Breast epithelium (tissue), 4 donors: ENCODE data around the gene CACNA1B. TPM values are rescaled to one million over a fixed set of nuclear protein-coding genes. Genes with fewer than 3 reads are reported as not detected.

Source experiments
- DNase-seq, 2 donors: peaks; one replicate each; pipeline ENCODE4 v3.0.0-alpha.2; 2019; ENCODE audit warnings: low spot score in 2 of 2
- H3K27ac ChIP-seq, 2 donors: fragments of 200-600 bp; sonication (generic) in 1 of 2; one replicate each; pipeline ENCODE4 v1.5.1; 2016 to 2019; ENCODE audit warnings: mild to moderate bottlenecking in 1 of 2
- H3K27me3 ChIP-seq, 2 donors: fragments of 200-600 bp; sonication (generic) in 1 of 2; one replicate each; pipeline versions ENCODE4 v1.5.1 to v1.6.0; 2017 to 2019; ENCODE audit warnings: control low read depth in 1 of 2, mild to moderate bottlenecking in 1 of 2
- H3K36me3 ChIP-seq: fragments of 200-600 bp; one replicate; pipeline ENCODE4 v1.5.1; 2019
- H3K4me1 ChIP-seq, 2 donors: fragments of 200-600 bp; sonication (generic); one replicate each; pipeline ENCODE4 v1.5.1; 2016 to 2019; ENCODE audit warnings: control low read depth in 1 of 2
- H3K4me3 ChIP-seq, 3 donors: fragments of 200-600 bp; sonication (generic); 1 replicate in 2 of 3; 2 replicates in 1 of 3; pipeline ENCODE4 v1.5.1; 2016 to 2019; ENCODE audit warnings: mild to moderate bottlenecking in 3 of 3, moderate library complexity in 2 of 3
- H3K9me3 ChIP-seq, 2 donors: fragments of 200-600 bp; sonication (generic) in 1 of 2; one replicate each; pipeline ENCODE4 v1.5.1; 2016 to 2019; ENCODE audit warnings: control low read depth in 1 of 2
- POLR2A ChIP-seq: fragments of 450-650 bp; IDR thresholded peaks from one replicate; pipeline ENCODE4 v1.6.1; 2016; ENCODE audit warnings: antibody characterized with exemption, mild to moderate bottlenecking, moderate library complexity
- POLR2AphosphoS5 ChIP-seq, 3 donors: sonication (generic); formaldehyde crosslinking; IDR thresholded peaks; one replicate each; pipeline ENCODE4 v1.6.1; 2017; ENCODE audit warnings: antibody characterized with exemption in 3 of 3
- intact Hi-C: fragments of 100-400 bp; cut with DNase I; formaldehyde crosslinking; loops from one replicate; pipeline ENCODE4 v1.15.1; 2023; ENCODE audit warnings: low total_unique reads
- total RNA-seq, 3 donors: library from RNA; depleted of rRNA; stranded (reverse); fragments of >200 nt; gene quantifications; one replicate each; pipeline ENCODE4 v1.1.0, GENCODE V29; 2016
- TF ChIP-seq, protein P1 (sequence below), 3 donors: fragments of 450-650 bp; IDR thresholded peaks; one replicate each; pipeline ENCODE4 v1.5.1; 2016 to 2017; ENCODE audit warnings: antibody characterized with exemption in 3 of 3, mild to moderate bottlenecking in 3 of 3, moderate library complexity in 3 of 3

CACNA1B gene
- total RNA-seq, 3 donors from 2014 or later, result under 0.01 TPM; not detected in 2

DNA sequence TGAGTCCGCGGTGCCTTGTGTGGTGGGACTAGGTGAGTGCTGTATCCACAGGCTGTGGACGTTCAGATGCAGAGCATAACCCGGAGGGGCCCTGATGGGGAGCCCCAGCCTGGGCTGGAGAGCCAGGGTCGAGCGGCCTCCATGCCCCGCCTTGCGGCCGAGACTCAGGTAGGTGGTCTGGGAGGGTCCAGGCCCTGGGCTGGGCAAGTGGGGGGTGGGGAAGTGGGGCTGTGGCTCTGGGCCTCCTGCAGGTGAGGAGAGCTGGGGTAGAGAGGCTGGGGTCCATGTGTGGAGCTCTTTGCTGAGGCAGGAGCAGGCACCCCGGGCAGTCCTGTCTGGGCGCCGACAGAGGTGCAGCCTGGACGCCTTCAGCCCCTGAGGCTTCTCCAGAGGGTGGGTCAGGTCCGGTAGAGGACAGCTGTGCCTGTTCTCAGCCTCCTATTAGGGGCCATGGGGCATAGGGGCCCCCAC lies 241.1 kb downstream of the CACNA1B start:
- no peaks in the 10 kb centered on the region for H3K9me3 ChIP-seq
- H3K27me3 ChIP-seq, result peaks cover 0 to 24% of the 10 kb centered on the region in 2 donors
- TF ChIP-seq POLR2A (no peak), POLR2AphosphoS5 (IDR thresholded peaks at IDR 0.05) (no peak)
- TF ChIP-seq, protein P1, sequence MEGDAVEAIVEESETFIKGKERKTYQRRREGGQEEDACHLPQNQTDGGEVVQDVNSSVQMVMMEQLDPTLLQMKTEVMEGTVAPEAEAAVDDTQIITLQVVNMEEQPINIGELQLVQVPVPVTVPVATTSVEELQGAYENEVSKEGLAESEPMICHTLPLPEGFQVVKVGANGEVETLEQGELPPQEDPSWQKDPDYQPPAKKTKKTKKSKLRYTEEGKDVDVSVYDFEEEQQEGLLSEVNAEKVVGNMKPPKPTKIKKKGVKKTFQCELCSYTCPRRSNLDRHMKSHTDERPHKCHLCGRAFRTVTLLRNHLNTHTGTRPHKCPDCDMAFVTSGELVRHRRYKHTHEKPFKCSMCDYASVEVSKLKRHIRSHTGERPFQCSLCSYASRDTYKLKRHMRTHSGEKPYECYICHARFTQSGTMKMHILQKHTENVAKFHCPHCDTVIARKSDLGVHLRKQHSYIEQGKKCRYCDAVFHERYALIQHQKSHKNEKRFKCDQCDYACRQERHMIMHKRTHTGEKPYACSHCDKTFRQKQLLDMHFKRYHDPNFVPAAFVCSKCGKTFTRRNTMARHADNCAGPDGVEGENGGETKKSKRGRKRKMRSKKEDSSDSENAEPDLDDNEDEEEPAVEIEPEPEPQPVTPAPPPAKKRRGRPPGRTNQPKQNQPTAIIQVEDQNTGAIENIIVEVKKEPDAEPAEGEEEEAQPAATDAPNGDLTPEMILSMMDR (IDR thresholded peaks at IDR 0.05), result no peak
- no peak for DNase-seq
- H3K27ac ChIP-seq, result no peak overlapping the region
- H3K4me3 ChIP-seq, result no peak overlapping the region
- H3K4me1 ChIP-seq, result no peaks in the 10 kb centered on the region
- H3K36me3 ChIP-seq, result no peaks in the 10 kb centered on the region
- intact Hi-C loops, result no loop called here

DNA sequence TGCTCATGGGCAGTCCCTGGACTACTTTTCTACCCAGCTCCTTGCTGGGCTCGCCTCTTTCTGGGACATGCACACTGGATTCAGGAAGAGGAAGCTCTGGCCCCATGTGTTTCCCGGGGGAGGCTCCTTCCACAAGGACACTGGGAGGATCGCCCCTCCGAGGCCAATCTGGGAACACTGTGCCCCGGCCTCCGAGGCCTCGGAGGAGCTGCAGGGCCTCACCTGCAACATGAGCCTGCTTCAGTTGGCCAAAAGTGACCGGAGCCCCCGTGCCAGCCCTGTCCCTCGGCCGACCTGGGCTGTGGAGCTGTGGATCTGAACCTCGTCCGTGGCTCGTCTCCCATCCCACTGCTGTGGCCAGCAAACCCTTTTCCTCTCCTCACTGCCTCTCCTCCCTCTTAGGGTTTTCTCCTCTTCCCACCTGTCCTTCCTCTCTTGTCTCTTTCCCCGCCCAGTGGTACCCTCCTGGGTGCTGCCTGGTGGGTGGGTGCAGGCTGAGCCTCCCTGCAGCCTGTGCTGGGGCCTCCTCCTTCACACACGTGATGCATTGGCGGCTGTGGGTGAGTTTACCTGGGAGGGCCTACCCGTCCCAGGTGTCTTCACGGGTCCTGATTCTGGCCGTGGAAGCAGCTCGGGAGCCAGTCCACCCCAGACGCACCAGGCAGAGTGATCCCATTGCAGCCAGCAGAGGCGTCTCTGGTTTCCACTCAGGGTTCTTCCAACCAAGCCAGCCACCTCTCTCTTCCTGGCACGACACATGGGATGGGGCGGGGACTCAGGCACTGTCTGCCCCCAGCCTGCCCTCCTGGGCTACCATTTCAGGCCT lies 241.8 kb downstream of the CACNA1B start:
- Histone ChIP-seq H3K9me3 (no peaks in the 10 kb centered on the region), H3K27me3 (peaks cover 0 to 19% of the 10 kb centered on the region in 2 donors), H3K36me3 (no peaks in the 10 kb centered on the region), H3K4me3 (no peak overlapping the region), H3K4me1 (no peaks in the 10 kb centered on the region), H3K27ac (no peak overlapping the region)
- TF ChIP-seq, protein P1 (IDR thresholded peaks at IDR 0.05), result no peak
- no peak for TF ChIP-seq POLR2A
- TF ChIP-seq POLR2AphosphoS5 (IDR thresholded peaks at IDR 0.05), result no peak
- intact Hi-C loops, result no loop called here
- DNase-seq, result no peak

DNA sequence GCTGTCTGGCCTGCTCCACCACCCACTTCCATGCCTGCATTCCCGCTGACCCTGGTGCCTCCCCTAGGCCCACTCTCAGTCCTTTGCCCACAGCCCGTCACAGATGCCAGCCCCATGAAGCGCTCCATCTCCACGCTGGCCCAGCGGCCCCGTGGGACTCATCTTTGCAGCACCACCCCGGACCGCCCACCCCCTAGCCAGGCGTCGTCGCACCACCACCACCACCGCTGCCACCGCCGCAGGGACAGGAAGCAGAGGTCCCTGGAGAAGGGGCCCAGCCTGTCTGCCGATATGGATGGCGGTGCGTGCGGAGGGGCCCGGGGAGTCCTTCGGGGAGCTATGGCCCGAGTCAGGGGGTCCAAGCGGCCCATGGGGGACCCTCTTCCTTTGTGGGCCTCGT lies 242.5 kb downstream of the CACNA1B start:
- no peak for TF ChIP-seq POLR2A
- TF ChIP-seq POLR2AphosphoS5 (IDR thresholded peaks at IDR 0.05), result no peak
- TF ChIP-seq, protein P1 (IDR thresholded peaks at IDR 0.05), result no peak
- intact Hi-C loops, result no loop called here

DNA sequence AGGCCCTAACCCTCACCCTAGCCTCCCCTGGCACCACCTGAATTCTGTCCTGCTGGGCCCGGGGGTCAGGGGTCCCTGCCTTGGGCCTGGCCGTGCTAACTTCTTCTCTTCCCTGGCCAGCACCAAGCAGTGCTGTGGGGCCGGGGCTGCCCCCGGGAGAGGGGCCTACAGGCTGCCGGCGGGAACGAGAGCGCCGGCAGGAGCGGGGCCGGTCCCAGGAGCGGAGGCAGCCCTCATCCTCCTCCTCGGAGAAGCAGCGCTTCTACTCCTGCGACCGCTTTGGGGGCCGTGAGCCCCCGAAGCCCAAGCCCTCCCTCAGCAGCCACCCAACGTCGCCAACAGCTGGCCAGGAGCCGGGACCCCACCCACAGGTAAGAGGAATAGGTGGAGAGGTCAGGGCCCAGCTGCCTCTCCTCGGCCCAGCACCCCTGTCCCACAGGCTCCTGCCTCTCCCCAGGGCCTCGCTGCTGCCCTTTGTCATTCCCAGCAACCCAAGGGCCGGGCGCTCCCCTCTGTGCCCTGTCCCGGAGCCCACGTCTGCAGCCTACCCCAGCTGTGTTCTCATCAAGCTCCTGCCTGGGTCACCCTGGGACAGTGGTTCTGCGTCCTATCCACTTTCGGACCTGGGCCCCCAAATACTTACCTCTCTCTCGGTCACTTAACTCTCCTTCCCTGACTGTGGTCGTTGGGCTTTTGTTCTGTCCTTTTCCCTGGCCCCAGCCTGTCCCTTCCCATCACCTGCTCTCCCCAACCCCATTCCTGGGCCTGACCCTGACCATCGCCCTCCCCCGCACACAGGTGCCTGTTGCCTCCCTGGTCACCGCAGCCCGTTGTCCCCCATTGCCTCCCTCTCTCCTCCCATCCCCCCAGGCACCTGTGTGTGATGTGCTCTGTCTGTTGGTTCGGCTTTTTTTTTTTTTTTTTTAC lies 243.2 kb downstream of the CACNA1B start:
- no peaks in the 10 kb centered on the region for H3K36me3 ChIP-seq
- no peak for TF ChIP-seq POLR2A
- TF ChIP-seq, protein P1 (IDR thresholded peaks at IDR 0.05), result no peak
- TF ChIP-seq POLR2AphosphoS5 (IDR thresholded peaks at IDR 0.05), result no peak
- H3K9me3 ChIP-seq, result no peaks in the 10 kb centered on the region
- H3K27me3 ChIP-seq, result peaks cover 0 to 13% of the 10 kb centered on the region in 2 donors
- no peaks in the 10 kb centered on the region for H3K4me1 ChIP-seq
- intact Hi-C loops, result no loop called here
- no peak overlapping the region for H3K27ac ChIP-seq
- no peak for DNase-seq
- H3K4me3 ChIP-seq, result no peak overlapping the region

More for the DNA sequence above, 242.5 kb downstream of the CACNA1B start:
- no peak for DNase-seq
- peaks cover 0 to 18% of the 10 kb centered on the region in 2 donors for H3K27me3 ChIP-seq
- no peaks in the 10 kb centered on the region for H3K36me3 ChIP-seq
- no peak overlapping the region for H3K4me3 ChIP-seq
- no peaks in the 10 kb centered on the region for H3K4me1 ChIP-seq
- no peak overlapping the region for H3K27ac ChIP-seq
- no peaks in the 10 kb centered on the region for H3K9me3 ChIP-seq
